Stomach (tissue), 9 donors: Measurements from ENCODE around the gene ZNF541. TPM values are rescaled to one million over a fixed set of nuclear protein-coding genes. Genes with fewer than 3 reads are reported as not detected.

ENCODE experiments used
- DNase-seq, 2 donors: peaks; one replicate each; pipeline versions ENCODE4 v3.0.0 to v3.0.0-alpha.2; 2013 to 2019
- H3K27ac ChIP-seq, 5 donors: fragments of 200-600 bp in 4 of 5; sonication (generic) in 4 of 5; one replicate each; pipeline ENCODE4 v1.5.1; 2013 to 2019; ENCODE audit warnings: mild to moderate bottlenecking in 1 of 5, moderate library complexity in 1 of 5
- H3K27me3 ChIP-seq, 3 donors: fragments of 200-600 bp; sonication (generic); one replicate each; pipeline ENCODE4 v1.5.1; 2017 to 2019; ENCODE audit warnings: mixed run types in 1 of 3
- H3K36me3 ChIP-seq, 4 donors: fragments of 200-600 bp; sonication (generic); 1 replicate in 3 of 4; 2 replicates in 1 of 4; pipeline ENCODE4 v1.5.1; 2016 to 2019
- H3K4me1 ChIP-seq, 4 donors: fragments of 200-600 bp; sonication (generic); one replicate each; pipeline ENCODE4 v1.5.1; 2016 to 2019
- H3K4me3 ChIP-seq, 4 donors: fragments of 200-600 bp; sonication (generic) in 3 of 4; one replicate each; pipeline ENCODE4 v1.5.1; 2016 to 2019; ENCODE audit warnings: mild to moderate bottlenecking in 1 of 4
- H3K9me3 ChIP-seq, 4 donors: fragments of 200-600 bp; sonication (generic); one replicate each; pipeline ENCODE4 v1.5.1; 2016 to 2019
- CTCF ChIP-seq, 7 experiments: fragments of 450-650 bp in 4 of 7; fragments of 200-600 bp in 3 of 7; sonication (generic) in 3 of 7; IDR thresholded peaks; one replicate each; pipeline ENCODE4 v1.5.1; 2016 to 2019; ENCODE audit warnings: antibody characterized with exemption in 7 of 7, control low read depth in 2 of 7, mild to moderate bottlenecking in 1 of 7
- EP300 ChIP-seq: sonication (generic); formaldehyde crosslinking; IDR thresholded peaks from one replicate; pipeline ENCODE4 v1.6.1; 2017; ENCODE audit warnings: antibody characterized with exemption
- POLR2A ChIP-seq, 4 donors: fragments of 450-650 bp; IDR thresholded peaks; one replicate each; pipeline ENCODE4 v1.6.1; 2016; ENCODE audit warnings: antibody characterized with exemption in 4 of 4, control low read depth in 2 of 4, mild to moderate bottlenecking in 1 of 4, moderate library complexity in 1 of 4
- POLR2AphosphoS5 ChIP-seq, 3 donors: sonication (generic); formaldehyde crosslinking; IDR thresholded peaks; one replicate each; pipeline ENCODE4 v1.6.1; 2016; ENCODE audit warnings: antibody characterized with exemption in 3 of 3
- WGBS, 5 donors: extraction: QIAGEN DNeasy Blood & Tissue Kit in 3 of 5; methylation state at CpG; one replicate each; pipeline versions ENCODE4 v1.1.5 to v1.1.7; 2013 to 2018; 5-methylcytosine and 5-hydroxymethylcytosine counted together
- intact Hi-C: fragments of 100-400 bp; cut with DNase I; formaldehyde crosslinking; loops from one replicate; pipeline ENCODE4 v1.15.1; 2023; ENCODE audit warnings: low total_unique reads
- polyA plus RNA-seq, 3 donors: library from polyadenylated mRNA; stranded (reverse); fragments of 200-250 nt; gene quantifications; one replicate each; pipeline ENCODE4 v1.2.3, GENCODE V29; 2013
- total RNA-seq, 5 donors: library from RNA; depleted of rRNA; stranded (reverse); fragments of >200 nt; gene quantifications; one replicate each; pipeline versions ENCODE4 v1.1.0 to v1.2.3, GENCODE V29; 2014 to 2016
- donor health status: healthy with polysubstance abuse.
- donor health status: Bipolar disorder and iron deficiency.
- donor health status: healthy.

The ZNF541 gene
- total and polyA plus RNA-seq, 8 donors: 0.08 to 0.19 (median 0.18) TPM; not detected in 5

DNA sequence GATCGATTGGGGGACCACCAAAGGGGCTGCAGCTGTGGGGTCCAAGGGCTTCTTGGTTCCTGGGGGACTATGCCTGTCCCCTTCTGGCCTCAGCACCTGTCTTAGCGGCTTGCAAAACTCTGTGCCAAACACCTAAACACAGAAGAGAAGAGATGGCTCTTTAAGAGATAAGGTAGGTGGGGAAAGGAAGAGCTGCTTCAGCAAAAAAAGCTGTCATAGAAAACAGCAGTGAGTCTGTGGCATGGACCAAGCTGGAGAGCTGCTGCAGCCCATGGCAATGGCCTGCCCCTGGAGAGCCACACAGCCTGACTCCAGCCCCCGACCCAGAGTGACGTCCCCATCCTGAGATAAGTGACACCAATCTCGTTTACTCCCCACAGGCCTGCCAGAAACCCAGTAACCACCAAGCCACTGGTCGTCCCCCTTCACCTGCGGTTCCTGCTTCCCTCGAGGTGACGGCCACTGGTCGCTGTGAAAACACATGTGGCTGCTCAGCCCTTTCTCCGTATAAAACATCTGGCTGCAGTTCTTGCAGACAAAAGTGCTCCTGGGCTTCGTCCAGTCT, 33.1 kb downstream of the ZNF541 start:
- no peak overlapping the region for H3K4me3 ChIP-seq
- TF ChIP-seq POLR2AphosphoS5 (IDR thresholded peaks at IDR 0.05): no peak
- no peak for TF ChIP-seq EP300
- no peak for TF ChIP-seq POLR2A (IDR thresholded peaks at IDR 0.05)
- TF ChIP-seq CTCF (IDR thresholded peaks at IDR 0.05): no peak
- H3K27me3 ChIP-seq: peaks cover 3 to 12% (median 8%) of the 10 kb centered on the region in 3 donors
- H3K36me3 ChIP-seq: no peaks in the 10 kb centered on the region
- 56 to 69% (median 62%) methylated on average over 12 of the region's 12 CpGs for WGBS, 5 donors
- H3K27ac ChIP-seq: no peak overlapping the region
- H3K4me1 ChIP-seq: peaks cover 0 to 9% (median under 1%) of the 10 kb centered on the region in 4 donors
- DNase-seq: no peak
- no peaks in the 10 kb centered on the region for H3K9me3 ChIP-seq
- intact Hi-C loops: no loop called here

DNA sequence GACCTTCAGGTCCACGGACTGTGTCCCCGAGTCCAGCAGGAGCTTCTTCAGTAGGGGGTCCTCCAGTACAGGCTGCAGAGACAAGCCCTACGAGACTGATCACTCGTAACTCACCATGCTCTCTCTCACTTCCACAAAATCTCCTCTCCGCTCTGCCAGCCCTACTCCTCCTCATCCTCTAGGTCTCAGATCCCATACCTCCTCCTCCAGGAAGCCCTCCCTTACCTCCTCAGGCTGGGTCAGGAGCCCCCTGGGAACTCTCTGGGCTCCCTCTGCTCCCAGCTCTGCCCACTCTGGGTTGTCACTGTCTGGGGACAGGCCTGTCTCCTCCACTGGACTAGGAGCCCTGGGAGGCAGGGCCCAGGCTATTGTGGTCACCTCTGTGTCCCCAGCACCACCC, 34.1 kb downstream of the ZNF541 start:
- DNase-seq: no peak
- Histone ChIP-seq H3K27me3 (peaks cover 0 to 2% (median 0%) of the 10 kb centered on the region in 3 donors), H3K4me3 (no peak overlapping the region), H3K36me3 (no peaks in the 10 kb centered on the region), H3K4me1 (peaks cover 0 to 7% (median 0%) of the 10 kb centered on the region in 4 donors), H3K27ac (no peak overlapping the region), H3K9me3 (no peaks in the 10 kb centered on the region)
- no peak for TF ChIP-seq EP300
- no peak for TF ChIP-seq CTCF (IDR thresholded peaks at IDR 0.05)
- no peak for TF ChIP-seq POLR2A (IDR thresholded peaks at IDR 0.05)
- 82 to 93% (median 87%) methylated on average over 5 of the region's 5 CpGs for WGBS, 5 donors
- intact Hi-C loops: no loop called here

DNA sequence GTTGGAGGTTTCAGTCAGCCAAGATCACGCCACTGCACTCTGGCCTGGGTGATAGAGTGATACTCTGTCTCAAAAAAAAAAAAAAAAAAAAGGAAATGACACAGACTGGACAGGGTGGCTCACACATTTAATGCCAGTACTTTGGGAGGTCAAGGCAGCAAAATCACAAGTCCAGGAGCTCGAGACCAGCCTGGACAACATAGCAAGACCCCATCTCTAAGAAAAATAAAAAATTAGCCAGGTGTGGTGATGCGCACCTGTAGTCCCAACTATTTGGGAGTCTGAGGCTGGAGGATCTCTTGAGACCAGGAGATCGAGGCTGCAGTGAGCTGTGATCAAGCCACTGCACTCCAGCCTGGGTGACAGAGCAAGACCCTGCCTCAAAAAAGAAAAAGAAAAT, 35.5 kb downstream of the ZNF541 start:
- no peaks in the 10 kb centered on the region for H3K27me3 ChIP-seq
- H3K4me1 ChIP-seq: peaks cover 0 to 7% (median 0%) of the 10 kb centered on the region in 4 donors
- no peaks in the 10 kb centered on the region for H3K36me3 ChIP-seq
- TF ChIP-seq POLR2AphosphoS5 (IDR thresholded peaks at IDR 0.05): no peak
- TF ChIP-seq CTCF (IDR thresholded peaks at IDR 0.05): no peak
- TF ChIP-seq EP300: no peak
- TF ChIP-seq POLR2A (IDR thresholded peaks at IDR 0.05): no peak
- intact Hi-C loops: no loop called here
- no peaks in the 10 kb centered on the region for H3K9me3 ChIP-seq
- DNase-seq: no peak
- WGBS, 5 donors: 78 to 84% (median 81%) methylated on average over 4 of the region's 4 CpGs
- H3K4me3 ChIP-seq: no peak overlapping the region
- no peak overlapping the region for H3K27ac ChIP-seq

- no peak for TF ChIP-seq CTCF (IDR thresholded peaks at IDR 0.05)
- no peak for TF ChIP-seq EP300
- no peak for TF ChIP-seq POLR2AphosphoS5 (IDR thresholded peaks at IDR 0.05)
- TF ChIP-seq POLR2A (IDR thresholded peaks at IDR 0.05): no peak
- H3K4me1 ChIP-seq: no peaks in the 10 kb centered on the region
- no peak overlapping the region for H3K4me3 ChIP-seq
- H3K27ac ChIP-seq: no peak overlapping the region
- WGBS, 5 donors: 54 to 85% (median 81%) methylated on average over 1 of the region's 1 CpG
- no peaks in the 10 kb centered on the region for H3K9me3 ChIP-seq
- H3K36me3 ChIP-seq: no peaks in the 10 kb centered on the region
- peaks cover 0 to 4% (median 0%) of the 10 kb centered on the region in 3 donors for H3K27me3 ChIP-seq
- intact Hi-C loops: no loop called here
- DNase-seq: no peak
Observed at GRCh38 chr19:47534628-47535027, 38.3 kb downstream of the ZNF541 start.
